A549 (cell line): ENCODE results near the gene HMG20B. TPM values are rescaled to one million over a fixed set of nuclear protein-coding genes. Genes with fewer than 3 reads are reported as not detected.
A peak's percentile ranks its signal among the peaks of the same experiment; 100 is the strongest.

Experiments
- ATAC-seq, 2 experiments: fragments of 200-7000 bp in 1 of 2; fragments of >200 bp in 1 of 2; cut with Nextera tagmentation in 1 of 2; cut with Tn5 transposase in 1 of 2; 3 replicates each; pipeline versions ENCODE4 v1.8.0 to v1.9.1; 2018 to 2020; ENCODE audit warnings: mild to moderate bottlenecking in 1 of 2, moderate library complexity in 1 of 2
- CTCF ChIA-PET: fragments of 300-600 bp; sonication (Branson Sonifier 250); formaldehyde crosslinking; extraction: SDS; loops from one replicate; lab custom pipeline; 2021; ENCODE audit warnings: antibody characterized with exemption, inconsistent platforms; lab: Yijun Ruan, JAX
- POLR2A ChIA-PET: fragments of 350-600 bp; formaldehyde crosslinking; extraction: SDS; loops from one replicate; lab custom pipeline; 2021; ENCODE audit warnings: antibody characterized with exemption, inconsistent platforms; lab: Yijun Ruan, JAX
- DNase-seq, 2 experiments: peaks; one replicate each; pipeline versions ENCODE4 v3.0.0 to v3.0.0-alpha.2; 2011 to 2016; ENCODE audit warnings: low read depth in 1 of 2, low spot score in 1 of 2
- FAIRE-seq: peaks from 2 replicates; lab custom pipeline; 2011; peaks lifted over from hg19 to GRCh38; lab: Jason Lieb, UNC
- H3K27ac ChIP-seq, 2 experiments: fragments of >200 bp; sonication (Bioruptor Twin); formaldehyde crosslinking; 3 replicates each; pipeline ENCODE4 v1.5.1; 2016 to 2017
- H3K4me1 ChIP-seq: fragments of >200 bp; sonication (Bioruptor Twin); formaldehyde crosslinking; 3 replicates; pipeline ENCODE4 v1.6.1; 2016
- H3K4me2 ChIP-seq: fragments of >200 bp; sonication (Bioruptor Twin); formaldehyde crosslinking; 3 replicates; pipeline ENCODE4 v1.6.1; 2016
- H3K4me3 ChIP-seq: fragments of >200 bp; sonication (Bioruptor Twin); formaldehyde crosslinking; 3 replicates; pipeline ENCODE4 v1.5.1; 2016
- H3K9me3 ChIP-seq: fragments of >200 bp; sonication (Bioruptor Twin); formaldehyde crosslinking; 3 replicates; pipeline ENCODE4 v1.6.1; 2016
- CHD4 ChIP-seq: fragments of 200-600 bp; sonication (generic); IDR thresholded peaks from 2 replicates; pipeline ENCODE4 v1.6.1; 2016; ENCODE audit warnings: antibody characterized with exemption, mild to moderate bottlenecking, borderline replicate concordance
- ELK1 ChIP-seq: fragments of 150-350 bp; IDR thresholded peaks from 2 replicates; pipeline ENCODE4 v1.6.1; 2014; ENCODE audit warnings: low read depth, mild to moderate bottlenecking, low read length
- EP300 ChIP-seq, 2 experiments: fragments of >200 bp; sonication (Bioruptor Twin); formaldehyde crosslinking; IDR thresholded peaks; 2 replicates in 1 of 2; 3 replicates in 1 of 2; pipeline ENCODE4 v1.6.1; 2016 to 2017
- FOXS1 ChIP-seq: fragments of 250-450 bp; sonication (Bioruptor Pico); IDR thresholded peaks from 2 replicates; pipeline ENCODE4 v1.5.0; 2020; ENCODE audit warnings: mild to moderate bottlenecking, moderate library complexity
- HEYL ChIP-seq: fragments of 250-450 bp; sonication (Bioruptor Pico); IDR thresholded peaks from 2 replicates; pipeline ENCODE4 v1.8.0; 2021; ENCODE audit warnings: mild to moderate bottlenecking, moderate library complexity
- HMGXB4 ChIP-seq: fragments of 250-450 bp; sonication (Bioruptor Pico); IDR thresholded peaks from 2 replicates; pipeline ENCODE4 v1.5.0; 2021; ENCODE audit warnings: mild to moderate bottlenecking, moderate library complexity, borderline replicate concordance
- MAFK ChIP-seq: fragments of 450-650 bp; IDR thresholded peaks from 2 replicates; pipeline ENCODE4 v1.6.1; 2014; ENCODE audit not compliant: partially characterized antibody
- MYC ChIP-seq: IDR thresholded peaks from 2 replicates; pipeline ENCODE4 v1.6.1; 2012; ENCODE audit warnings: mild to moderate bottlenecking, inconsistent platforms, low read length, improper control_type of control experiment, borderline replicate concordance
- RAD21 ChIP-seq, 2 experiments: fragments of >200 bp in 1 of 2; sonication (Bioruptor Twin) in 1 of 2; formaldehyde crosslinking in 1 of 2; IDR thresholded peaks in 1 of 2; conservative IDR thresholded peaks in 1 of 2; 2 replicates in 1 of 2; 3 replicates in 1 of 2; pipeline ENCODE4 v1.6.1; 2012 to 2018; ENCODE audit warnings: inconsistent platforms in 1 of 2
- REST ChIP-seq: fragments of 200-600 bp; sonication (generic); IDR thresholded peaks from 2 replicates; pipeline ENCODE4 v1.6.1; 2016; ENCODE audit warnings: antibody characterized with exemption, mild to moderate bottlenecking, moderate library complexity
- RFX5 ChIP-seq: fragments of 450-650 bp; IDR thresholded peaks from 2 replicates; pipeline ENCODE4 v1.7.1; 2014; ENCODE audit warnings: antibody characterized with exemption, mild to moderate bottlenecking, moderate library complexity
- SMC3 ChIP-seq: fragments of >200 bp; sonication (Bioruptor Twin); formaldehyde crosslinking; IDR thresholded peaks from 3 replicates; pipeline ENCODE4 v1.6.1; 2018; ENCODE audit warnings: inconsistent platforms
- TFCP2L1 ChIP-seq: fragments of 250-450 bp; sonication (Bioruptor Pico); IDR thresholded peaks from 2 replicates; pipeline ENCODE4 v1.5.0; 2021; ENCODE audit warnings: mild to moderate bottlenecking
- USF2 ChIP-seq: fragments of 450-650 bp; IDR thresholded peaks from 2 replicates; pipeline ENCODE4 v1.6.1; 2014; ENCODE audit warnings: antibody characterized with exemption
- ZFP36 ChIP-seq: fragments of 450-650 bp; IDR thresholded peaks from 2 replicates; pipeline ENCODE4 v1.6.1; 2014; ENCODE audit warnings: borderline replicate concordance; ENCODE audit not compliant: partially characterized antibody
- ZNF302 ChIP-seq: fragments of 250-450 bp; sonication (Bioruptor Pico); IDR thresholded peaks from 2 replicates; pipeline ENCODE4 v1.9.0; 2021; ENCODE audit warnings: inconsistent platforms, mild to moderate bottlenecking, moderate library complexity
- WGBS: methylation state at CpG from one replicate; pipeline ENCODE4 v1.1.6; 2017; ENCODE audit errors: missing lambda C conversion rate; 5-methylcytosine and 5-hydroxymethylcytosine counted together
- polyA plus RNA-seq, 4 experiments: library from polyadenylated mRNA; depleted of rRNA in 3 of 4; stranded (reverse); fragments of >200 nt; fragmentation: RNase III in 1 of 4; extraction: RNeasy Plus Mini Kit Qiagen cat#74134 plus additional on column Dnase treatment in 1 of 4; gene quantifications; 2 replicates in 3 of 4; 3 replicates in 1 of 4; pipeline ENCODE4 v1.2.3, GENCODE V29; 2011 to 2017
- TF ChIP-seq, protein P1 (sequence below): fragments of >200 bp; sonication (Bioruptor Twin); formaldehyde crosslinking; IDR thresholded peaks from 3 replicates; pipeline ENCODE4 v1.5.1; 2016

HMG20B gene
- polyA plus RNA-seq, 2 of the 4 experiments (the other 2 are of a cell fraction): 24.2 to 47.1 TPM

GRCh38 chr19:3617463-3617862 is 44.7 kb downstream of the HMG20B start:
- DNase-seq (no peak), ATAC-seq (no peak; a peak in 1 of 6 replicates), FAIRE-seq (no peak)
- ChIA-PET CTCF (interaction anchor here (0.8 to 2.4 kb wide), 3 partner anchors 8 to 74 kb away, joined by 4 to 12 read pairs (median 7); no protein-coding TSS in a partner anchor), POLR2A (no interaction called here)
- Histone ChIP-seq H3K27ac (no peak overlapping the region), H3K4me3 (no peak overlapping the region), H3K4me2 (no peak overlapping the region), H3K4me1 (no peaks in the 10 kb centered on the region), H3K9me3 (no peaks in the 10 kb centered on the region)
- WGBS: 91% methylated on average over 14 of the region's 19 CpGs
- TF ChIP-seq ZFP36 (no peak), REST (no peak), EP300 (IDR thresholded peaks at IDR 0.05) (no peak), ZNF302 (no peak), USF2 (no peak), HEYL (CRISPR knock-in tag) (no peak), HMGXB4 (no peak), RFX5 (no peak), TFCP2L1 (CRISPR knock-in tag) (no peak), CHD4 (no peak)

DNA sequence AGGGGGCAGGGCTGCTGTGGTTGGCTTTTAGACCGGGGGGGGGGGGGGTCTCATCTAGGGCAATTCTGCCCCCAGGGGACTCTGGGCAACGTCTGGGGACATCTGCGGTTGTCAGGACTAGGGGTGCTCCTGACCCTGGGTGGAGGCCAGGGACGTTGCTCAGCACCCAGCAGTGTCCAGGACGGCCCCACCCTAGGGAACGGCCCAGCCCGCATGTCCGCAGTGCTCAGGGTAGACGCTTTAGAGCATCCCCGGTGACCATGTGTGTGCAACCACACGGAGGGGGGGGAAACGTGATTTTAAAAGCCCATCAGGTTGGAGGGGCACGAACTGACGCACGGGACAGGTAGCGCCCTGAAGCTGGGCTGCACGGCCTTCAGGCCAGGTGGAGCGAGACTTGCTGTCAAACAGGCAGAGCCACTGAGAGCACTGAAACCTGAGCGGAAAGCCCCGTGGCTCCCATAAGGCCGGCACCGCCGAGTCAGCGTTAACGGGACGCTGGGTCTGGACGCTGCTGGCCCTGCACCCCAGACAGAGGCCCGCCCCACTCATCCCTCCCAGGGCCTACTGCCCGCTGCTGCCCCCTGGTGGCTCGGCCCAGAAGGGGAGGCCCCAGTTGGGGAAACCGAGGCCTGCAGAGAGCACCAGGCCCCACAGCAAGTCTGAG is 45.5 kb downstream of the HMG20B start:
- H3K4me1 ChIP-seq: no peaks in the 10 kb centered on the region
- DNase-seq (peak in 1 of 2 experiments; percentile 44), FAIRE-seq (no peak), ATAC-seq (peak; percentile 50 to 83; a peak in 4 of 6 replicates)
- no peak overlapping the region for H3K4me3 ChIP-seq
- no peak overlapping the region for H3K27ac ChIP-seq
- H3K9me3 ChIP-seq: no peaks in the 10 kb centered on the region
- TF ChIP-seq SMC3: peak; percentile 74
- no peak for TF ChIP-seq ELK1
- TF ChIP-seq, protein P1, sequence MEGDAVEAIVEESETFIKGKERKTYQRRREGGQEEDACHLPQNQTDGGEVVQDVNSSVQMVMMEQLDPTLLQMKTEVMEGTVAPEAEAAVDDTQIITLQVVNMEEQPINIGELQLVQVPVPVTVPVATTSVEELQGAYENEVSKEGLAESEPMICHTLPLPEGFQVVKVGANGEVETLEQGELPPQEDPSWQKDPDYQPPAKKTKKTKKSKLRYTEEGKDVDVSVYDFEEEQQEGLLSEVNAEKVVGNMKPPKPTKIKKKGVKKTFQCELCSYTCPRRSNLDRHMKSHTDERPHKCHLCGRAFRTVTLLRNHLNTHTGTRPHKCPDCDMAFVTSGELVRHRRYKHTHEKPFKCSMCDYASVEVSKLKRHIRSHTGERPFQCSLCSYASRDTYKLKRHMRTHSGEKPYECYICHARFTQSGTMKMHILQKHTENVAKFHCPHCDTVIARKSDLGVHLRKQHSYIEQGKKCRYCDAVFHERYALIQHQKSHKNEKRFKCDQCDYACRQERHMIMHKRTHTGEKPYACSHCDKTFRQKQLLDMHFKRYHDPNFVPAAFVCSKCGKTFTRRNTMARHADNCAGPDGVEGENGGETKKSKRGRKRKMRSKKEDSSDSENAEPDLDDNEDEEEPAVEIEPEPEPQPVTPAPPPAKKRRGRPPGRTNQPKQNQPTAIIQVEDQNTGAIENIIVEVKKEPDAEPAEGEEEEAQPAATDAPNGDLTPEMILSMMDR: peak; percentile 67
- TF ChIP-seq FOXS1 (CRISPR knock-in tag): no peak
- no peak for TF ChIP-seq MYC
- peak; percentile 54 to 65 for TF ChIP-seq RAD21 (conservative IDR thresholded peaks at IDR 0.05 in 1 of 2, IDR thresholded peaks at IDR 0.05 in 1 of 2)
- peak; percentile 74 for TF ChIP-seq MAFK
- ChIA-PET CTCF (interaction anchor here (0.8 to 2.5 kb wide), 11 partner anchors 9 to 131 kb away, joined by 3 to 16 read pairs (median 4); no protein-coding TSS in a partner anchor), POLR2A (no interaction called here)
- no peak overlapping the region for H3K4me2 ChIP-seq
- WGBS: 84% methylated on average over 7 of the region's 31 CpGs
